Stimulated activated CD8-positive, alpha-beta memory T cell treated with anti-CD3 and anti-CD28 coated beads, Interleukin-15, amount 100 ng/mL, for 1 hour (primary cell): ENCODE results near the gene MYBPC2.

Experiments used
- DNase-seq: peaks from one replicate; pipeline ENCODE4 v3.0.0-alpha.2; 2020; ENCODE audit warnings: low read depth

MYBPC2 gene

DNA sequence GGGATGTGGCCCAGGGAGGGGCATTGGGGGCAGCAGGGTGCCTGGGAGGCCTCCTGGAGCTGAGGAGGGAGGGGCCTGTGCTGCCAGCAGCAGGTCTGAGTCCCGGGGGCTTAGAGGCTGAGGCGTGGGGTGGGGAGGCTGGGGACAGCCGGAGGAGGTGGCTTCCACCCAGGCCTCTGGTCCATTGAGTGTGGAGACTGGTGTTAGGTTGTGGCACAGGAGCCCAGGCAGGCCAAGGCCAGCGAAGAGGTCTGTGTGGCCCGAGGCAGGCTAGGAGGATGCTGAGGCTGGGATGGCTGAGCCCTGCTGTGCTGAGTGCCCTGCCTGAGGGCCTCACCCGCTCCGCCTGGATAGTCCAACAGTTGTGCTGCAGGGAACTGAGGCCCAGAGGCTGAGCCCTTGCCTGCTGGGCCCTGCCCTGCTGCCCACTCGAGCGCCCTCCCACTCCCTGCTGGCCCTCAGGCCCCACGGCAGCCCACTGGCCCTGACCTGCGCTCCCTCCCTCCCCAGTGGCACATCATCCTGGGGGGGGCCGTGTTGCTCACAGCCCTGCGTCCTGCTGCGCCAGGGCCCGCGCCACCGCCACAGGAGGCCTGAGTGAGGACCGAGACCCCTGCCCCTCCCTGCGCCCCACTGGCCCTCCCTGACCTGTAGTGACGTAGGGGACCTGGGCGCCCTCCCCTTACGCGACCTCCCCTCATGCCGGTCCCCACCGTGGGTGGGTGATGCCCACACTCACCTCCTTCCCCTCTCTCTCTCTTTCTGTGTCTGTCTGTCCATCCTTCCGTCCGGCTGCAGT, 48.9 kb downstream of the MYBPC2 start:
- no peak for DNase-seq

DNA sequence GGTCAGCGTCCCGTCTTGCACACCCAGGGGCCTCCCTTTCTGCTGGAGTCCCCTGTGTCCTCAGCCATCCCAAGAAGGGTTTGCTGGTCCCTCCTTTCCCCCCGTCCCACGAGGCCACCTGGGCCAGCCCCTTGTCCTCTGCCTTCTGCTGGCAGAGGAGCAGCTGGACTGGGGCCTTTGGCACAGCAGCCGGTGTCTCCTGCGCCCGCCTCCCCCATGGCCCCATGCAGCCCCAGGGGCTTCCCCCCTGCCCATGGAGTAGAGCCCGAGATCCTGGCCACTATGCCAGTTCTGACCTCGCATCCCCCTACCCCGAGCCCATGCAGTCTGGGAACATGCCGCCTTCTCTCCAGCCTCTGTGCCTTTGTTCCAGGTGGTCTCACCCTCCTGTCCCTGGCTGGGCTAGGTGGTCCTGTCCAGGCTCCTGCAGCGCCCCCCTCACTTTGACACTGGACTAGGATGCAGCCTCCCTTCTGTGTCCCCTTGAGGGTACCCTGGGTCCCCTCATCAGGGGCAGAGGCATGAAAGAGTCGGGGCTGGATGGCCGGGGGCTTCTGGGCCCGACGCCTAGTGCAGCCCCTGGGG, 49.7 kb downstream of the MYBPC2 start:
- no peak for DNase-seq

DNA sequence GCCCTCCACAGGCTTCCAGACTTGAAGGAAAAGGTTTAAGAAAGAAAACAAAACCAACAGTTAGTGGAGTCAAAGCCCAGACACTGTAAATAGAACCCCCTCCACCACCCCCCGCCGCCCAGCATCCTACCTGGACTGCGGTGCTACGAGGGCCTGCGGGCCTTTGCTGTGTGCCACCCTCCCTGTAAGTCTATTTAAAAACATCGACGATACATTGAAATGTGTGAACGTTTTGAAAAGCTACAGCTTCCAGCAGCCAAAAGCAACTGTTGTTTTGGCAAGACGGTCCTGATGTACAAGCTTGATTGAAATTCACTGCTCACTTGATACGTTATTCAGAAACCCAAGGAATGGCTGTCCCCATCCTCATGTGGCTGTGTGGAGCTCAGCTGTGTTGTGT, 50.2 kb downstream of the MYBPC2 start:
- DNase-seq: no peak

DNA sequence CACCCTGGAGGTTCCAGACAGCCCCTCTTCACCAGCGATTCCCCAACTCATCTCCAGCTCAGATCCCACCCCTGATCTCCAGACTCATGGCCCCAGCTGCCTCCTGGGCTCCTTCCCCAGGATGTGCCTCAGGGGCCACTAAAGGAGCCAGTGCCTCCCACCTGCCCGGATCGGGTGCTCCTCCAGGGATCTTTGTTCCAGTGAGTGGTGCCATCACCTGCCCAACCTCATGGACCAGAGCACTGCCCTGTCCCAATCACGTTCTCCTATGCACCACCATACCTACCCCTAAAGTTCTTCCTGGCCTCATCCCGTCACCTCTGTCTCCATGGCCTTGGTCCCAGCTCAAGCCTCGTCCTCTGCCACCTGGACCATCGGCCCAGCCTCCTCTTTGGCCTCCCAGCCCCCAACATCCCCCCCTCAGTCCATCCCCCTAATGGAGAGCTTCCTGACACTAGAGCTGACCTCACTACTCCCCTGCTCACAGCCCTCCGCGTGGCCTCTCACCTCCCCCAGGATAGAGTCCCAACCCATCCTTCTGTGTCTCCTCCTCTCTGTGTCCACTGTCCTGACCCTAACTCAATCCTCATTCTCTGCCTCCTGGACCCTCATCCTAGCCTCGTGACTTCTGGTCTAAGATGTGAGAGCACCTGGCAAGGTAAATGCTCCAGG, 52.7 kb downstream of the MYBPC2 start:
- no peak for DNase-seq

DNA sequence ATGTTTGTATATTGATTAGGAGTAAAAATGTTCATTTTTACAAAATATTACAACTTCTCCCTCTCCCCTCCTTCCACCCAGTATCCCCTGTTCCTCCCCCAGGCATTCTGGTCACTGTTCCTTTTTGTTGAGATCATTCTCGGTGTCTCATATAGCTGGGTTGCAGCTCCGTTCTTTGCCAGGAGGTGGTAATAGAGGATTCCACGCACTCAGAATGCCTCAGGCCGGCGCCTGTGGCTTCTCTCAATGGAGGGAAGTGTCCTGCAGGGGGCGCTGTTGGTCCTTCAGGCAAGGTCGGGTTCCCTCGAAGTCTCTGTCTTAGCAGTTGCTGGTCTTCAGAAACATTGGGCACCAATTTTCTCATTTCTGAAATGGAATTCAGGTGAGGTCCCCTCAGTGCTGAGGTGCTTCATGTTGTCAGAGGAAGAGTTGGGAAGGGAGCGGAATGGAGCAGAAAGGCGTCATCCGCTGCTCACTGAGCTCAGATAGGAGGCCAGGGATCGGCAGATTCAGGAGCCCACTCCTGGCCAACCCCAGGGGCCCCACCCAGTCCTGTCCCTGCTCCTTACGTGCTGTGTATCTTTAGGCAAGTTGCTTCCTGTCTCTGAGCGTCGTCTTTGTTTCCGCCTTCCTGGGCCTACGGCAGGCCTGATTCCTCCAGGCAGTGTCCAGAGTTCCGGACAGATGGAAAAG, 54.3 kb downstream of the MYBPC2 start:
- peak; percentile 29 for DNase-seq

DNA sequence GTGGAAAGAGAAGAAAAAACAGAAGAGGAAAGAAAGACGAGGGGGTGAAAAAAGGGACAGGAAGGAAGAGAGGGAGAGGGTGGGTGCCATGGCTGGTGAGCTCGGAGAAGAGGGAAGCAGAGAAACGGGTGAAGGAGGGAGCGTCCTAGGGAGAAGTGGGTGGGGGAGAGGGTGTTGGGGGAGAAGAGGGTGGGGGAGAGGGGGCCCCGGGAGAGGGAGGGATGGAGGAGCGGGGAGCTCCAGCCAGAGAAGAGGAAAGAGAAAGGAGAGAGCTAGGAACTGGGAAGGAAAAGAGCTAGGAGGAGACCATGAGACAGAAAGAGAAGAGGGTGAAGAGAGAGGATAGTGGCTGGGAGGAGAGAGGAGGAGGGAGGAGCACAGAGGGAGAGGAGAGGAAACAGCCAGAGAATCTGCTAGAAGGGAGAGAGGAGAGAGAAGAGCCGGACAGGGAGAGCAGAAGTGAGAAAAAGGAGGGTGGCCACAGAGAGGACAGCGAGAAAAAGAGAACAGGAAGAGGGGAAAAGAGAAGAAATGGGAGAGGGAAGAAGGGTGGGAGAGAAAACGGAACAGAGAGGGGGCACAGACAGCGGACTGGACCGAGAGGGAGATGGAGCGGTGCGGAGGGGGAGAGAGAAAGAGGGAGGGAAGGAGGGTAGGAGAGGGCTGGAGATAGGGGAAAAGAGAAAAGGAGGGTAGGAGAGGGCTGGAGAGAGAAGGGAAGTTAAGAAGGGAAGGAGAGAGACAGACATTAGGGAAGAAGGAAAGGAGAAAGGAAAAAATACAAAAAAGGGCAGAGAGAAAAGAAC, 55.9 kb downstream of the MYBPC2 start:
- DNase-seq: no peak

DNA sequence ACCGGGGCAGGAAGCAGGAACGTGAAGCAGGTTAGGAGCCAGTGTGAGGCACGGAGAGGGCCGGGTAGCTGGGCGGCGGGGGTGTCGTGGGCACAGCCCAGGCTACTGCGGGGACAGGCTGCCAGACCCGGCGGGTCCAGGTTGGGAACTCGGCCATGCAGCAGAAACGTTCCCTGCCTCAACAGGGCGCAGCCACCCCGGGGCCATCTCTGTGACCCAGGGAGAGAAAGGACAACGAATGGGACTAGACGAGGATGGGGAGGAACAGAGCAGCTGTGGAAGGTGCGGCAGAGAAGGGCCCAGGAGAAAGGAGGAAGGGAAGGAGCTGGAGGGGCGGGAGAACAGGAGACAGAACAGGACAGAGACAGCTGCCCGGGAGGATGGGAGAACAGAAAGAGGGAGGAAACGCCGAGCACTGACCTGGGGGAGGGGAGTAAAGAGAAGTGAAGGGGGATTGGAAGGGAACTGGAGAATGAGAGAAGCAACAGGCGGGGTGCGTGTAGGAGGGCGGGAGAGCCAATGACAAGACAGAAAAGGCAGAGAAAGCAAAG, 56.8 kb downstream of the MYBPC2 start:
- DNase-seq: no peak

DNA sequence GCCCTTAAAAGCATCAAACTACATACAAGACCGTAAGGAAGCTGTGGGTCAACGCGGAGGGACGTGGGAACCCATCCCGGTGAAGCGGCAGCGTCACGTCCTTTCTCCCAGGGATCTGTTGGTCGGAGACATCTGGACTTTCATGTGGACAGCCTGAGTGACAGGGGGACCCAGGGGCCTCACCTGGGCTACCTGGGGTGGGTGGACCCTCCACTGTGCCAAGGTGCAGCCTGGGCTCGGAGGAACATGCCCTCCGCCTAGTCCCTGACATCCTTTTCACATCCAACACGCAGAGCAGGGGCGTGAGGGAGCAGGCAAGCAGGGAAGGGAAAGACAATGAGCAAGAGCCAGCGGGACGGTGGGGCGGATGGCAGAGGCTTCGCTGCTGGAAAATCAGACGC, 57.7 kb downstream of the MYBPC2 start:
- DNase-seq: no peak

DNA sequence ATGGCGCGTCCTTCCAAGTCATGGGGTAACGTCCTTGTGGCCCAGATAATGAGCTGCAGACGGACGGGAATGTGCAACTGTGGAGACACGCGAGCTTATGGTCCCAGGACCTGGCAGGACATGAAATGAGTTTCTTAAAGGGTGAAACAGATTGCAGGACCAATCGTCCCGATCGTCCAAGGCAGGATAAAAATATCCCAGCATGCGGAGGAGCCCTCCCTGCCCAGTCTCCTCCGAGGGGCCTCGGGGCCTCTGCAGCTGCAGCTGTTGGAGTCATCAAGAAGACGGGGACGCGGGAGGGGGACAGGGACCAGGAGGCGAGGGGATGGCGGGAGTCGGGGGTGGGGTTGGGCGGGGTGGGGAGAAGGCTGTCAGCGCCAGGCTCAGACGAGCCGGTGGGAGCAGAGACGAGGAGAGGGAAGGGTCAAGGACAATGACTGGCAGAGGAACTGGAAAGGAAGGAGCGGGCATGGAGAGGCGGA, 58.3 kb downstream of the MYBPC2 start:
- no peak for DNase-seq

DNA sequence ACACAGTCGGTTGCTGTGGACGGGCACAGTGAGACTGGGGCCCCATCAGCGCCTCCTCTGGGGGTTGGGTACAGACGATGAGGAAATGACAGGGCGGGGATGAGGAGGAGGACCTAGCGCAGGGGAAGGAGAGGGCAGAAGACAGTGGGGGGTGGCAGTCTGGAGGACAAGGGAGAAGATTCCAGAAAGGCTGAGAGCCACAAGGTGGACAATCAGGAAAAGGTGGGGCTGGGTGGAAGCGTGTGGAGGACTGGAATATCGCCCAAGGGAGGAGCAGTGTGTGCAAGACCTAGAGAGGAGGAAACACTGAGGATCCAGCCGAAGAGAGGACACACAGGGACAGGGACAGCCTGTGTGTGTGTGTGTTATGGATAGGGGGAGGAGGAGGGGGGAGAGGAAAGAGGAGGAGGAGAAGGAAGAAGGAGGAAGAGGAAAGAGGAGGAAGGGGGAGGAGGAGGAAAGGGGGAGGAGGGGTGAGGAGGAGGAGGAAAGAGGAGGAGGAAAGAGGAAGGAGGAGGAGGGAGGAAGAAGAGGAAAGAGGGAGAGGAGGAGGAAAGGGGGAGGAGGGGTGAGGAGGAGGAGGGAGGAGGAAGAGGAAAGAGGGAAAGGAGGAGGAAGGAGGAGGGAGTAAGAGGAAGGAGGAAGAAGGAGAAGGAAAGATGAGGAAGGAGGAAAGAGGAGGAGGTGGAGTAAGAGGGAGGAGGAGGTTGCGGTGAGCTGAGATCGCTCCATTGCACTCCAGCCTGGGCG, 59.8 kb downstream of the MYBPC2 start:
- no peak for DNase-seq

DNA sequence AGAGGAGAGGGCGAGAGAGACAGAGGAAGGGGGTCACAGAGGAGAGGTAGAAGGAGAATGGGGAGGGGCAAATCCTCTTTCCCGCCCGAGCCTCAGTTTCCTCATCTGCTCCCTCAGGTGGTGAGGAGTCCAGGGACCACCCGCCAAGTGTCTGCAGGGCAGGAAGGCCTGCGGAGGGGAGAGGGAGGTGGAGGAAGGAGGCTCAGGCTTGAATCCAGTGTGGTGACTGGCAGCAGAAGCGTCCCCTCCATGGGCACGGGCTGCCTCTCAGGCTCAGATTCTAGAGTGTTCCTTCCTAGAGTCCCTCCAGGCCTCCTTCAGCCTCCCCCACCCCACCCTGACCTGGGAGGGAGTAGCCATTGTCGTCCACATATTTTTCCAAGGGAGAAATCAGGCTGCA, 60.5 kb downstream of the MYBPC2 start:
- DNase-seq: no peak

DNA sequence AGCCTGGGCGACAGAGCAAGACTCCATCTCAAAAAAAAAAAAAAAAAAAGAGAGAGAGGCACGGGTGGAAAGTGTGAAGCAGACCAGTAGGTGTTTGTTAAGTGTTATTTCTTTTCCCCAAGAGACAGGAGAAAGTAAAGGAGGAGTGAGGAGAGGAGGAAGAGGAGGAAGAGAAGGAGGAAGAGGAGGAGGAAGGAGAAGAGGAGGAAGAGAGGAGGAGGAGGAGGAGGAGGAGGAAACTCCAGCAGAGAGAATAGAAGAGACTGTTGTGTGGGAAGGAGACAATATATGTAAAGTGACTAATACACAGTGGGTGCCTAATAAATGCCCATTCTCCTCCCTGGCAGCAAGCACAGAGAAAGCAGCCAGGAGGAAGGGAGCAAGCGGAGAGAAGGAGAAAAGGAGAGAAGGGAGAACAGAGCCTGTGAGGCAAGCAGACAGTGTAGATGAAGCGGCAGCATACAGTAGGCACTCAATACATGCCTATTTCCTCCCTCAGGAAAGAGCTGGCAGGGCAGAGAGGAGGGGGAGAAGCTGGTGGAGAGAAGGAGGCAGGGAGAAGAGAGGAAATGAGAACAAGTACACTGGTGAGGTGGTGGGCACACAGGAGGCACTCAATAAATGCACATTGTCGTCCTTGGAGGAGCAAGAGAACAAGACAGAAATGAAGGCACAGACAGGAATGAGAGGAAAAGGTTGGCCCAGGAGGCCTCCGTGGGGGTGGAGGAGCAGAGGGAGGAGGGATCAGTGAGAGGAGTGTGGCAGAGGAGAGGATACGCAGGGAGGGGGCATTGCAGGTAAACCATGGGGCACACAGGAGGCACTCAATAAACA, 61.7 kb downstream of the MYBPC2 start:
- no peak for DNase-seq

DNA sequence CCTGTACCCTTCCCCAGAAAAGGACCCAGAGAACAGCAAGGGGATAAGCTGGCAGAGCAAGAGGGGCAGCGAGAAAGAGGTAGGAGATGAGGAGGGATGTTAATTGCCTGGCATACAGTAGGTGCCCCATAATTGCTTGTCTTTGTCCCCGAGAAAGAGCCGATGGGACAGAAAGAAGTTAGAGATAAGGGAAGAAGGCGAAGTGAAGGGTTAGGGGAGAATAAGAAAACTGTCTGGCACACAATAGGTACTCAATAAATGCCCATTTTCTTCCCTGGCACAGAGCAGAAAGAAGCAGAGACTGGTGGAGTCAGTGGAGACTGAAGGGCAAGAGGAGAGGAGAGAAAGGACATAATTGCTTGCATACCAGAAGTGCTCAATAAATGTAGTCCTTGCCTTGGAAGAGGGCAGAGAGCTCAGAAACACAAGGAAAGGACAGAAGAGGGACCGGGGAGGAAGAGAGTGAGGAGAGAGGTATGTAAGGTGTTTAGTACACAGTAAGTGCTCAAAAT, 62.4 kb downstream of the MYBPC2 start:
- no peak for DNase-seq

DNA sequence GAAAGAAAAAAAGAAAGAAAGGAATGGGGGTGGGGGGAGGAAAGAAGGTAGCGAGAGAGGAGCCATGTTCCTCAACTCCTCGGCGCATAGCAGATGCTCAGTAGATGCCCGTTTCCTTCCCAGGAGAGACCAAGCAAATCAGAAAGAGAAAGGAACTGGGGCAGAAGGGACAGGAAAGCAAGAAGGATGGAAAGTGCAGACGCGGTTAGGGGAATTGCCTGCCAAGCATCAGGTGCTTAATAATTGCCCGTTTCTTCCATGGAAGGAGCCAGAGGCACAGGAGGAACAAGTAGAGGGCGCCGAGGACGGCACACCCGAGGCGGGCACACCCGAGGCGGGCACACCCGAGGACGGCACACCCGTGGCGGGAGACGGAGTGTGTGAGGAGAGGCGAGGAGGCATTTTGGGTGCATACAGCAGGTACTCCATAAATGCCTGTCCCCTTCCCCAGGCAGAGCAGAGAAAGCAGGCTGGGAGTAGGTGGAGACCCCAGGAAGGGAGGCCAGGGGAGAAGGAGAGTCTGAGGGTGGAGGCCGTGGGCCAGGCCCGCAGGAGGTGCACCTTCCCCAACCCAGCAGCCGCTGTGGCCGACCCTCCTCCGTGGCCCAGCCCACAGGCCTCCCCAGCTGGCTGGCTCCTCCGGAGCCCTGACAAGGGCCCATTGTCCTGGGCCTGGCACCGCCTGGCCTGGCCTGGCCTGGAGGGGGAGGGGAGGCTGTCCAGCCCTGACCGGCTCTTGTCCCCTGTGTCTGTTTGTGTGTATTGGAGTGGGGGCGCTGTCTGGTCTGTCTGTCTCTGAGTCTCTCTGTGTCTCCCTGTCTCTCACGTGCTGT, 63.7 kb downstream of the MYBPC2 start:
- no peak for DNase-seq

DNA sequence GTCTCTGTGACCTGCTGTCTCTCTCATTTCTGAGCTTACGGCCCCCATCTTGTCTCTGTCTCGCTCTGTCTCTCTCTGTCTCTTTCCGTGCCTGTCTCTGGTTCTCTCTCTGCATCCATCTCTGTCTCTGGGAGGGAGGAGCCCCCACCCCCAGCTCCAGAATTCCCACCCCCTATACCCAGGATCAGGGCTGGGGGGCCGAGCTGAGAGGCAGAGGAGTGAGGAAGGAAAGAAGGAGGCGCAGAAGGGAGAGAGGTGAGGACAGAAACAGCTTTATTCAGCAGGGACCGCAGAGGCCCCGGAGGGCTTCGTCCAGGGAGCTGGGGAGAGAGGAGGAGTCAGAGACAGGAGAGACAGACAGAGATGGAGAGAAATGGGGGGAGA, 64.3 kb downstream of the MYBPC2 start:
- no peak for DNase-seq

DNA sequence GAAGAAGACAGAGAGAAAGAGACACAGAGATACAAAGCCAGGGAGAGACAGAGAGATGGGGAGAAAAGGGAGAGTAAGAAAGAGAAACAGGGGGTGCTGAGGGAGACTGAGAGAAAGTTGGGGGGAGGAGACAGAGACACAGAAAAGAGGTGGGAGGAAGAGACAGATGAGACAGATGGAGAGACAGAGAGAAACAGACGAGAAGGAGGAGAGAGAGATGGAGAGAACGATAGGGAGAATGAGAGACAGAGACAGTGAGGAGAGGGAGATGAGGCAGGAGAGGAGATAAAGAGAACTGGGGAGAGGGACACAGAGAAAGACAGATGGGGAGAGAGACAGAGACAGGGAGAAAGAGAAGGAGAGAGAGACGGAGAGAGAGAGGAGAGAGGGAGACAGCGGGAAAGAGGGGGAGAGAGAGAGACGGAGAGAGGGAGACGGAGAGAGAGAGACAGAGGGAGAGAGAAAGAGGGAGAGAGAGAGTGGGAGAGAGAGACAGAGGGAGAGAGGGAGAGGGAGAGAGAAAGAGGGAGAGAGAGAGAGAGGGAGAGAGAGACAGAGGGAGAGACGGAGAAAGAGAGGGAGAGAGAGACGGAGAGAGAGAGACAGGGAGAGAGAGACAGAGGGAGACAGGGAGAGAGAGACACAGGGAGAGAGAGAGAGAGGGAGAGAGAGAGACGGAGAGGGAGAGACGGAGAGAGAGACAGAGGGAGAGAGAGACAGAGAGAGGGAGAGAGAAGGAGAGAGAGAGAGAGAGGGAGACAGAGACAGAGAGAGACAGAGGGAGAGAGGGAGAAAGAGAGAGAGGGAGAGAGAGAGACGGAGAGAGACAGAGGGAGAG, 65.7 kb downstream of the MYBPC2 start:
- no peak for DNase-seq

DNA sequence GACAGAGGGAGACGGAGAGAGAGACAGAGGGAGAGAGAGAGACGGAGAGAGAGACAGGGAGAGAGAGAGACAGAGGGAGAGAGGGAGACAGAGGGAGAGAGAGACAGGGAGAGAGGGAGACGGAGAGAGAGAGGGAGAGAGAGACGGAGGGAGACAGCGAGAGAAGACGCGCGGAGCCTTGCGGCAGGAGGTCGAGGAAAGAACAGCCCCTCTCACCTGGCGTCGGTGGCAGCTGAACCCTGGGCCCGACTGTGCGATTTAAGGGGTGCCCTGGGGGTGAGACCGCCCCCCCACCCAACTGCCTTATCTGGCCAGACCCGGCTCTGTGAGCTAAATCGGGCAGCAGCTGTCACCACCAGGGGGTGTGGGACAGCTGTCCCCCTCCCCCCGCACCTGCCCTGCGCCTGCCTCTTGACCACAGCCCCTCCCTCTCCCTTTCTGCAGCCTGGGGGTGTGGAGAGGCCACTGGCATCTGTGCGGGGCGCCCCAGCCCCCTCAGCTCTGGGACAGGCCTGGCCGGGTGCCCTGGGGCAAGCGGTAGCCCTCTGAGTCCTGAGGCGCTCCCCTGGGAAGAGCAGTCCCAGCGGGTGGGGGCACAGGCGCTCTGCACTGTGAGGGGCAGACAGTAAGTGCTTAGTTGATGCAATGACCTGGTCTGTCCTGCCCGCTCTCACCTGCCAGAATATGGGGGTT, 67.5 kb downstream of the MYBPC2 start:
- no peak for DNase-seq
